IPS-18a (cell line): ENCODE data around the gene MAD1L1.

Experiments
- H3K27ac ChIP-seq: one replicate; pipeline ENCODE4 v1.5.1; 2013; ENCODE audit warnings: low read length
- H3K27me3 ChIP-seq: one replicate; pipeline ENCODE4 v1.6.1; 2013; ENCODE audit warnings: mild to moderate bottlenecking, low read length; ENCODE audit not compliant: control insufficient read depth, insufficient read depth
- H3K36me3 ChIP-seq: one replicate; pipeline ENCODE4 v1.6.1; 2013; ENCODE audit warnings: low read depth, low read length; ENCODE audit not compliant: control insufficient read depth
- H3K4me1 ChIP-seq: one replicate; pipeline ENCODE4 v1.6.1; 2013; ENCODE audit warnings: low read depth, low read length; ENCODE audit not compliant: control insufficient read depth
- H3K4me3 ChIP-seq: one replicate; pipeline ENCODE4 v1.5.1; 2013; ENCODE audit warnings: low read length
- H3K9ac ChIP-seq: one replicate; pipeline ENCODE4 v1.6.1; 2013; ENCODE audit warnings: mild to moderate bottlenecking, low read length, moderate library complexity
- H3K9me3 ChIP-seq: one replicate; pipeline ENCODE4 v1.6.1; 2013; ENCODE audit warnings: low read depth, low read length; ENCODE audit not compliant: control insufficient read depth

MAD1L1 gene

GRCh38 chr7:1917221-1918062, 315.3 kb downstream of the MAD1L1 start:
- Histone ChIP-seq H3K9ac (no peak overlapping the region), H3K36me3 (no peaks in the 10 kb centered on the region)

DNA sequence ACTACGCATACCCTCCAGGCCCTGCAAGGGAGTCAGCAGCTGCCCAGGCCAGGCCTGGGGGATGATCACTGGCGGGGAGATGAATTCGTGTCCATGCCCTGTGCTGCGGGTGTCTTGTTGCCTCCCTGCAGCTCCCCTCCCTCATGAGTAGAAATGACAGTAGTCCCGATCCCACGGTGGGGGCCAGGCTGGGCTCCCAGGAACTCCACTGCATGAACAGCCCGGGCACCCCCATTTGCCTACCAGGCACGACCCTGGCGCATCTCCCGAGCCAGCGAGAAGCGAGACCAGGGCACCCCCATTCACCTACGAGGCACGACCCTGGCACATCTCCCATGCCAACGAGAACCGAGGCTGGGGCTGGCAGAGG, 316.2 kb downstream of the MAD1L1 start:
- H3K36me3 ChIP-seq: no peaks in the 10 kb centered on the region
- H3K9me3 ChIP-seq: no peaks in the 10 kb centered on the region
- H3K27ac ChIP-seq: no peak overlapping the region
- no peaks in the 10 kb centered on the region for H3K4me1 ChIP-seq
- H3K9ac ChIP-seq: no peak overlapping the region
- no peaks in the 10 kb centered on the region for H3K27me3 ChIP-seq
- H3K4me3 ChIP-seq: no peak overlapping the region

More at GRCh38 chr7:1917221-1918062, 315.3 kb downstream of the MAD1L1 start:
- Histone ChIP-seq H3K27ac (no peak overlapping the region), H3K9me3 (no peaks in the 10 kb centered on the region), H3K4me3 (no peak overlapping the region), H3K27me3 (no peaks in the 10 kb centered on the region), H3K4me1 (no peaks in the 10 kb centered on the region)

- no peaks in the 10 kb centered on the region for H3K4me1 ChIP-seq
- no peaks in the 10 kb centered on the region for H3K36me3 ChIP-seq
- H3K9me3 ChIP-seq: no peaks in the 10 kb centered on the region
- no peak overlapping the region for H3K9ac ChIP-seq
- no peaks in the 10 kb centered on the region for H3K27me3 ChIP-seq
- no peak overlapping the region for H3K27ac ChIP-seq
- no peak overlapping the region for H3K4me3 ChIP-seq
These were observed 316.7 kb downstream of the MAD1L1 start for GRCh38 chr7:1915956-1916600.

- H3K4me1 ChIP-seq: no peaks in the 10 kb centered on the region
These were observed 317.4 kb downstream of the MAD1L1 start for GRCh38 chr7:1915326-1915725.

DNA sequence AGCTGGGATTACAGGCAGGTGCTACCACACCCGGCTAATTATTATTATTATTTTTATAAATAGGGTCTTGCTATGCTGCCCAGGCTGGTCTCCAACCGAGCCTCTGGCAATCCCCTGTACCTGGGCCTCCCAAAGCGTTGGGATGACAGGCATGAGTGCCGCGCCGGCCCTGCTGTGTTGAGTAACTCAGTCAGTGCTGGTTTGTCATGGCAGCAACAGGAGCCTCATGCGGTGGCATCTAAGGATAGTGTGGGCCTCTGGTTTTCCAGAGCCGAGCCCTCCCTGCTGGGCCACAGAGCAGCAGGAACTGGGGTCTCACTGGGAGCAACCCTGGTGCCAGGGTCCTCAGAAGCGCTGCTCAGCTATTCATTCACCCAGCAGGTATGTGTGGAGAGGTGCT, 318.0 kb downstream of the MAD1L1 start:
- Histone ChIP-seq H3K4me1 (no peaks in the 10 kb centered on the region), H3K36me3 (no peaks in the 10 kb centered on the region), H3K27ac (no peak overlapping the region), H3K9me3 (no peaks in the 10 kb centered on the region), H3K4me3 (no peak overlapping the region), H3K9ac (no peak overlapping the region), H3K27me3 (no peaks in the 10 kb centered on the region)

More at GRCh38 chr7:1915326-1915725, 317.4 kb downstream of the MAD1L1 start:
- Histone ChIP-seq H3K9ac (no peak overlapping the region), H3K27ac (no peak overlapping the region), H3K4me3 (no peak overlapping the region), H3K27me3 (no peaks in the 10 kb centered on the region), H3K36me3 (no peaks in the 10 kb centered on the region), H3K9me3 (no peaks in the 10 kb centered on the region)

DNA sequence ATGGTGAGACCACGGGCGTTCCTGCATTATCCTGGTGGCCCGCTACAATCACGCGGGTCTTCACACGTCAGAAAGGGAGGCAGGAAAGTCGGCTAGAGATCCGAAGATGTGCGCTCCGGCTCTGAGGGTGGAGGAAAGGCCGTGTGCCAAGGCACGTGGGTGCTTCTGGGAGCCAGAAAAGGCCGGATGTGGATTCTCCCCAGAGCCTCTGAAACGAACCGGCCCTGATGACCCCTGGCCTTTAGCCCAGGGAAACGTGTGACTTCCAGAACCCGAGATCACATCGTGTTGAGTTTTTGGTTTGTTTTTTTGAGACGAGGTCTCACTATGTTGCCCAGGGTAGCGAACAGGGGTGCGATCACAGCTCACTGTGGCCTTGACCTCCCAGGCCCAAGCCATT, 318.4 kb downstream of the MAD1L1 start:
- Histone ChIP-seq H3K4me3 (no peak overlapping the region), H3K4me1 (no peaks in the 10 kb centered on the region), H3K27ac (no peak overlapping the region), H3K27me3 (no peaks in the 10 kb centered on the region), H3K9ac (no peak overlapping the region), H3K36me3 (no peaks in the 10 kb centered on the region), H3K9me3 (no peaks in the 10 kb centered on the region)

DNA sequence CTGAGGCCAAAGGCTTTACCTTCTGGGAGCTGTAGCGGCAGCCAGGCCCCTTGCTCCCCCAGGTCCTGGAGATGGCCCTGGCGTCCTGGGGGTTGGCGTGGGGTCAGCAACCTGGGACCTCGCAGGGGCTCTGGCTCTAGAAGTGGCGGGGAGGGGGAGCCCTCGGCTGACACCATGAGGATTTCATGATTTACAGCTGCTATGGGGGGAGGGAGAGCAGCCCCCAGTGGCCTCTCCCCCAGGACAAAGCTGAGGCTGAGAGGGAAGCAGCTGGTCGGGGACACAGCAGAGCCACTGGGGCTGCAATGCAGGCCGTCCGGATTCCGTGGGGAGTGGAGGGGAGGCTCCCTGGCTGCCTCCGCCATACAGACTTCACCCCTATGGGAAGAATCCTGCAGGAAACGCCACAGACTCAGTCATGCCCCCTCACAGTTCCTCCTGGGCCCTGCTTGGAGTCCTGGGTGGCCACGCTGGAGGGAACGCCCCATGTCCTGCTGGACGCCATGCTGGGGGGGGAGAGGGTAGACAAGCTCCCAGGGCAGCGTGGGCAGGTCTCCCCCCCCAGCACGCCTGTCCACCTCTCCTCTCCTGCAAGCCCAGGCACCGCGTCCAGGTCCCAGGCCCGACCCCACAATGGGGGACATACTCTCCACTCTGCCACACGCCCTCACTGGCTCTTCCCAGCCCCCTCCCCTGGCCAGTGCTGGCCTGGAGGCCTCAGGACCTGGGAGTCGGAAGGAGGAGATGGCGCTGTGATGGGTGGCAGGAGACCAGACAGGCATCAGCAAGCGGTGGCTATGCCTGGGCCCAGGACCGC, 319.1 kb downstream of the MAD1L1 start:
- Histone ChIP-seq H3K27ac (no peak overlapping the region), H3K27me3 (no peaks in the 10 kb centered on the region), H3K36me3 (no peaks in the 10 kb centered on the region), H3K9ac (no peak overlapping the region), H3K4me1 (no peaks in the 10 kb centered on the region), H3K4me3 (no peak overlapping the region), H3K9me3 (no peaks in the 10 kb centered on the region)

GRCh38 chr7:1912593-1913465, 319.9 kb downstream of the MAD1L1 start:
- no peaks in the 10 kb centered on the region for H3K4me1 ChIP-seq
- H3K9ac ChIP-seq: no peak overlapping the region
- no peaks in the 10 kb centered on the region for H3K36me3 ChIP-seq
- H3K4me3 ChIP-seq: no peak overlapping the region
- no peak overlapping the region for H3K27ac ChIP-seq
- no peaks in the 10 kb centered on the region for H3K27me3 ChIP-seq
- H3K9me3 ChIP-seq: no peaks in the 10 kb centered on the region

DNA sequence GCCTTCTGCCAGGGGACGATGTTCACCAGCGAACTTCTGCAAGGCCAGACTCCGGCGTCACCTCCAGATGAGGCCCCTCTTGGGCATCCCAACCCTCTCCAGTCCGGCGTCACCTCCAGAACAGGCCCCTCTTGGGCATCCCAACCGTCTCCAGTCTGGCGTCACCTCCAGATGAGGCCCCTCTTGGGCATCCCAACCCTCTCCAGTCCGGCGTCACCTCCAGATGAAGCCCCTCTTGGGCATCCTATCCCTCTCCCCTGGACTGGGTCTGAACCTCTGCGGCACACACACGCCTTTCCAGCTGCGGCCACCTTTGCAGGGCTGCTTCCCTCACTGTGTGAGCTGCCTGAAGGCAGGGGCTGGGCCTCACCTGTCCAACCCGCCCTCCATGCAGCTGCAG, 321.2 kb downstream of the MAD1L1 start:
- Histone ChIP-seq H3K4me3 (no peak overlapping the region), H3K27ac (no peak overlapping the region), H3K4me1 (no peaks in the 10 kb centered on the region), H3K27me3 (no peaks in the 10 kb centered on the region), H3K9ac (no peak overlapping the region), H3K36me3 (no peaks in the 10 kb centered on the region), H3K9me3 (no peaks in the 10 kb centered on the region)

- H3K36me3 ChIP-seq: no peaks in the 10 kb centered on the region
- no peak overlapping the region for H3K27ac ChIP-seq
- H3K4me1 ChIP-seq: no peaks in the 10 kb centered on the region
- H3K9ac ChIP-seq: no peak overlapping the region
- H3K4me3 ChIP-seq: no peak overlapping the region
- H3K27me3 ChIP-seq: no peaks in the 10 kb centered on the region
- no peaks in the 10 kb centered on the region for H3K9me3 ChIP-seq
These were observed 321.9 kb downstream of the MAD1L1 start for GRCh38 chr7:1910827-1911226.
